Middle frontal gyrus (tissue), 1 donor: Measurements from ENCODE around the gene DCD.
"Not testable (repeated sequence)": the region's sequence is repeated elsewhere in the genome, so short reads cannot be mapped to it uniquely, and the experiment has no call there.

Experiments
- DNase-seq: peaks from one replicate; pipeline ENCODE4 v3.0.0-alpha.2; 2015; ENCODE audit warnings: low spot score; ENCODE audit errors: extremely low spot score

DCD gene

GRCh38 chr12:54654926-54655325 is 6.8 kb upstream of the DCD start:
- DNase-seq = no peak

GRCh38 chr12:54653025-54653424 is 4.9 kb upstream of the DCD start:
- DNase-seq = no peak

GRCh38 chr12:54650889-54651288 is 2.7 kb upstream of the DCD start:
- no peak for DNase-seq

- DNase-seq = no peak
Measured at GRCh38 chr12:54650409-54650808, 2.2 kb upstream of the DCD start.

DNA sequence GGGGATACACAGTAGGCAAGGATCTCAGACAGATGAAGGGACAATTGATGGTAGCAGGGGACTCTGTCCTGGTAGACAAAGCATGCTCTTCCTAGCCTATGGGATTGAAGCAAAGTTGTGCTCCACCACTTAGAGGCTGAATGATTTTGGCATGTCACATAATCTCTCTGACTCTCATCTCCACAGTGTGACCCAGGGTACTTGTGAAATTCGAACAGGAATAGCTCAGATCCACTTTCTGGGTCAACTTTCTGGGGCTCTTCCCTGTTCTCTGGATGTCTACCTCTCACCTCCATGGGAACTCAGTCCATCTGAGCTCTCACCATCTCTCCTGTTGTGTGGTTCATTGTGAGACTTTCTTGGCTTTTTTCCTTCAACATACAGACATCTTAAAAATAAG is 1.7 kb upstream of the DCD start:
- no peak for DNase-seq

DNA sequence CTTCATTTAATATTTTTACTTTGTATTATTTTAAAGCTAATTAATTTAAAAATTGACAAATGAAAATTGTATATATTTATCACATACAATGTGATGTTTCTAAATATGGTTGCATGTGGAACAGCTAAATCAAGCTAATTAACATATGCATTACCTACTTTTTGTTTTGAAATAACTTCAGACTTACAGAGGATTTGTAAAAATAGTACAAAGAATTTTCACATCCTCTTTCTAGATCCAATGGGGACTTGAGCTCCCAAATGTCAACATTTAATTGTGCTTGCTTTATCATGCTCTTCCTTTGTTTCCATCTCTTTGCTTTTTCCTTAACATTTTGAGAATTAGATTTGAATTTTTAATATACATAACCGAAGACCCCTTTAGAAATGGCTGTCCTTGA is 6.6 kb downstream of the DCD start:
- DNase-seq = no peak

DNA sequence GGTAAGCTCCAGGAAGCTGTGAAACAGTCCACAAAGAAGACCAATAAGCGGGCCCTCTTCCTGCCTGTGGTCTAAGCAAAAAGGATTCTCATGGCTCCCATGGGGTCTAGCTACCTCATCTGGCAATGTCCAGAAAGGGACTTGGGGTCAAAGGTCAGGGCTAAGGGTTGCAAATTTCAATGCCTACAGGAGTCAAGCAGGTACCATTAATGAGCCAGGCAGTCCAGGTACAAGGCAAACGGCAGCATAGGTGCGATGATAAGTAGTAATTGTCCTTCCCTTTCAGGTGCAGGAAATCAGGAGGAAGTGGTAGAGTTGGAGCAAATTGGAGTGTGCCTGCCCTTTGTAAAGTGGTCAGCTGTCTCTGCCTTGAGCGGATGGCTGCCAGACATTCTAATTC is 7.1 kb downstream of the DCD start:
- no peak for DNase-seq

GRCh38 chr12:54639112-54639511 is 9.1 kb downstream of the DCD start:
- DNase-seq = not testable (repeated sequence)

DNA sequence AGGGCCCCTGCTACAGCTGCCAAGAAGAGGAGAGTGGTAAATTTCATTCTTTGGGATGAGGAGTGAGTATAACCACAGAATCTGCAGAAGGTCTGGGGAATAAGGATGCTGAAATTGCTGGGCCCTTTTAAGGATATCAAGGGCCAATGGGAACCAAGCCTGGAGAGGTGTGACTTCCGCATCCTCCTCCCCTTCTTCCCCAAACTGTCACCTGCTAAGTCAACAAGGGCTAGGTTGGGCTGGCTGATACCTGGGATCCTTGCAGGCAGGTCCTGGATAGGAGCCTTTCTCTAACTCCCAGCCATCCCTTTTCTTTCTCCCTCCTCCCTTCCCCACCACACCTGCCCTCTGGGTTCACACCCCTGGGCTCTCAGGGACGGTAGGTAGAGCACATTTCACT is 13.4 kb downstream of the DCD start, which contains the start of gene LACRT:
TSS of gene LACRT (minus strand) at position 101 of the 400 bp plus-strand sequence. CDS start at position 47, 54 bp downstream.
- DNase-seq = no peak

DNA sequence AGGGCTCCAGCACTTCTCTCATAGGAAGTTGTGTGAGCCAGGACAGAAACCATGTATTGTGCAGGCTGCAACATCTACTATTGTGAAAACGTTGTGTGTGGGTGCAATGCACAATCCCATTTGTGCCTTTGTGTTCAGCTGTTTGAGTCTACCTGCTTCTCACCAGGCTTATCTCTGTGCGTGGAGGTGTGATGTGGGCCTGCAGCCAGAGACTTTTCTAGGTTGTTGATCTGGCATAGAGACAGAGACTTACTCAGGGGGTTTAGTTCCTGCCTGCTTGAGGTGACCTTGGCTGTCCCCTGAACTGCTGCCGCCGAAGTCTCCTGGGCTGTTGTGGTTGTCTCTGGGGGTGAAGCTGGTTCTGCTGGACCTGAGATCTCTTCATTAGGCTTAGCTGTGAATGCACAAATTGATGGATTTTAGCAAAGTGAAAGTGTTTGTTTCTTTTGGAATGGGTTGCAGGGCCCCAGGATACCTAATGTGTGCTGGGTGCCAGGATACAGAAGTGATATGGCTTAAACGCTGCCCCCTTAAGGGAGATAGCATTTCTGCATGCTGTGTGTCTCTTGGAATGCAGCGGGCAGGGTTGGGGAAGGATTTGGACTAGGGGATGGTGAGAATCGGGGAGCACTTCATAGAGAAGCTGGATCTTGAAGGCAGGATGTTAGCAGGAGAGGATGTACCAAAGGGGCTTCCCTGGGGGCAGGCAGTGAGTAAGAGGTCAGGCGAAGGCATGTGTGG is 16.0 kb downstream of the DCD start:
- no peak for DNase-seq

DNA sequence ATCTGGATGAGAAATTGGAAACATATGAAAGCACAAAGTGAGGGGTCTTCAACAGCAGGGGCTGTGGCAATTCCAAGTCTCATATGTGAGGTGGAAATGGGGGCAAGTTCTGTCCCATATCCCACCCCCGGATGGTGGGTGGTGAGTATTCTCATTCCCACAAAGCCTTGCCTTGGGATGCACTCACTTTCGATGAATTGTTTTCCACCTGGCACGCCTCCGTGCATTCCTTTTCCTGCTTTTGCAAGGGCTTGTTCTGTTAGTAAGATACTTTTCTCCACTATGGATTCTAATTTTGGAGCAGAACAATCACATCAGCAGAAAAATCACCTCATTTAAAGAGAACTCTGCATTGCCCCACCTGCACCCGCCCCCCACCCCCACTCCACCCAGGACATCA is 16.6 kb downstream of the DCD start:
- no peak for DNase-seq

GRCh38 chr12:54629925-54630324 is 18.2 kb downstream of the DCD start:
- DNase-seq = no peak

DNA sequence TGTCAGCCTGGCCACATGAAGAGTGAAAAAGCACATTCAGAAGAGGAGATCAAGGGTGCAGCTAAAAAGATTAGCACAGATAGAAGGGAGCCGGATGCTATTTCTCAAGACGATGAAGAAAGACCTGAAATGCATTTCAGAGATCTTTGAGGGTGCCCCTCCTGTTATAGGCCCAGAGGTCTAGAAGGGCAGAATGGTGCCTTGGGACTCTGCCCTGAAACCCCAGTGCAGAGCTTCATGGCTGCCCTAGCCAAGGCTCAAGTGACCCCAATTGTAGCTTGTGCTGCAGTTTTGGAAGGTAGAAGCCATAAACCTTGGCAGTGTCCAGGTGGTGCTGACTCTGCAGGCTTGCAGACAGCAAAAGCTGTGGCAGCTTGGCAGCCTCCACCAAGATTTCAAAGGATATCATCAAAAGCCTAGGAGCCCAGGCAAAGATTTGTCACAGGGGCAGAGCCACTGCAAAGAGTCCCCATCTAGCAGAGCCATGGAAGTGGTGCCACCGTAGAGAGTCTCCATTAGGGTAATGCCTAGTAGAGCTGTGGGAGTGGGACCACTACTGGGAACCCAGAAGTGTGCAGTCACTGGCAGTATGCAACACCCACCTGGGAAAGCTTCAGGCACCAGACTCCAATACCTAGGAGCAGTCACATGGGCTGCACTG is 19.8 kb downstream of the DCD start:
- DNase-seq = no peak

- DNase-seq = no peak
Measured at GRCh38 chr12:54627304-54627703, 20.9 kb downstream of the DCD start.

DNA sequence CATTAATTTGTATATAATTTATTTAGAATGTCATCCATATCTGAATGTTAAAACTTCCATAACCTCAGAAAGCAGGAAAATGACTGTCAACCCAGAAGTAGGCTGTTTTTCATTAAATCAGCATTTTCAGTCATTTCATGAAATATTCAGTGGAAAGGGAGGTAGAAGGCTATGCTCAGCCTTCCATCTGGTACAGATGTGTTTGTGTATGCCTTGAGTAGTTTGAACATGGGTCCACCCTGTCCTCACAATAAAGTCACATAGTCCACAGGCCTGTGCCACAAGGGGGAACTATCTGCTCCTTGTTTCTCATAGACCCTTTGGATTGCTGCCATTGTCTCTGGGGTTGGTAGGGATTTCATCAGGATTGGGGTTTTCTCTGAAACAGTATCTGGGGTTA is 22.6 kb downstream of the DCD start:
- DNase-seq = no peak

GRCh38 chr12:54624315-54625279 is 23.6 kb downstream of the DCD start:
- DNase-seq = no peak

GRCh38 chr12:54622463-54623183 is 25.5 kb downstream of the DCD start:
- DNase-seq = no peak

DNA sequence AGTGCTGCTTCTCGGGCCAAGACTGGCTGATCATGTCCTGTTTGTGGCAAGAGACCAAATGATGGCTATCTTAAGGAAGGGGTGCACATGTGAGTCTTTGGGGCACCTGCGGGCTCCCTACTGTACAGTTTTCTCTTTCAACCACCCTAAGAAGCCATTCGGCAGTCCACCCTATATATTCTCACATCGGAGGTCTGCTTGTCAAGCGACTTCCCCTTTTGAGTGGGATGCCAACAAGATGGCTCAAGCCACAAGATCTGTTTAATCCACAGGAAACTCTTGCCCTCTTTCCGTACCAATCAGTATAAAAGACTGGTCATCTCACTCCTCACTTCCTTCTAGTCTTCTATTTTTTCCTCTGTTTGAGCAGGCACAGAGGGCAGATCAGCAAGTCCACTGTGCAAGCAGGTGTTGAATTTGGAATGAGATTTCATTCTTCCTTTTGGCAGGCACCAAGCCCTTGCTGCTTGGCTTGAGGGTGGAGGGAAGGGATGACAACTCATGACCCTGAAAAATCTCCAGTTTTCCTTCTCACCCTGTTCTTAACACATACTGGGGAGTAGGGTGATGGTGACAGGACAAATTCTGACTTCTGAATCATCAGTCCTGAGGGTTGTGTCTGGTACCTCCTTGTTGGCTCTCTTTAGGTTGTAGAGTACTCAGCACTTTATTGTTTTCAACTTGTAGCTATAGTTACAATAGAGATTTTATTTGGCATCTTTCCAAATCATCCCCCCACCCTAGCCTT is 31.1 kb downstream of the DCD start:
- no peak for DNase-seq

GRCh38 chr12:54612225-54612750 is 35.9 kb downstream of the DCD start:
- no peak for DNase-seq

DNA sequence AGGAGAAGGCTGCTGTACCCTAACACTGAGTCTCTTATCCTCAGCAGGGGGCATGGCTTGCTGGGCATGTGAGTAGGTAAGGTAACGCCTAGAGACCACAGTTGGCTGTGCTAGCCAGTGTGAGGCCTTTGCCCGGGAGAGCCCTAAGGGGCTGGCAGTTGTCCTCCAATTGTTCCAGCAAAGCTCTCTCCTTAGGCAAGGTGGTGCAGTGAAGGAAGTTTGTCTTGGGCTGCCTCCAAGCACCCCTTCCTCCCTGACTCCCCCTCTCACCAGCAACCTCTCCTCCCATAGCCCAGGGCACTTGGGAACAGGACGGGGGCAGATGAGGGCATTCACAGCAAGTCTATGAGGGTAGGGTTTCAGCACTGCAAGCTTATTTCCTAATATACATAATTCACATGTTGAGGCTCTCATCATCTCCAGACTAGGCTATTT is 36.4 kb downstream of the DCD start:
- no peak for DNase-seq
